SU-DHL-6 (cell line): ENCODE measurements around the gene SOX6.

ENCODE experiments used
- EZH2phosphoT487 ChIP-seq: fragments of 200-600 bp; sonication (generic), shearing (Covaris generic); conservative IDR thresholded peaks from 2 replicates; pipeline ENCODE4 v1.6.1; 2018; ENCODE audit warnings: mild to moderate bottlenecking, antibody characterized with exemption, low read length, moderate library complexity, mixed read lengths
- TF ChIP-seq, protein P1 (sequence below): fragments of 200-600 bp; sonication (generic); IDR thresholded peaks from one replicate; pipeline ENCODE4 v1.5.1; 2017; ENCODE audit warnings: antibody characterized with exemption, mild to moderate bottlenecking, low read length, moderate library complexity; ENCODE audit not compliant: insufficient read depth, poor library complexity, severe bottlenecking

DNA sequence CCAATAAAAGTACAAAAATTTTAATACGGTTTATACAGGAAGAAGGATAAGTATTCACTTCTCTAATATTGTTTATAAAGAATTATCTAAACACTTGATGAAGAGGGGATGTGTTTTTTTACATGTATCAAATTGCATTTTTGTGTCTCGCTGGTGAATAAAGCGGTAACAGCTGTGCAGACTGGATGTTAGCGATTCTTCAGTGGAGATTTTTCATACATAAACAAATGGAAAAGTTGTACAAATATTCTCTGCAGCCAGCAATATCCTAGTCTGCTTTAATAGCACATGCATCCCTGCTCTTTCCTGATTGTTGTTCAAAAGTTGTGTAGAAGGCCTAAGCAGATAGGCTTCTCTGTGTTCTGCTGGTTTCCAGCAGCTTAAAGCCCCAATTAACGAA, 369.3 kb downstream of the SOX6 start:
- no peak for TF ChIP-seq EZH2phosphoT487
- TF ChIP-seq, protein P1, sequence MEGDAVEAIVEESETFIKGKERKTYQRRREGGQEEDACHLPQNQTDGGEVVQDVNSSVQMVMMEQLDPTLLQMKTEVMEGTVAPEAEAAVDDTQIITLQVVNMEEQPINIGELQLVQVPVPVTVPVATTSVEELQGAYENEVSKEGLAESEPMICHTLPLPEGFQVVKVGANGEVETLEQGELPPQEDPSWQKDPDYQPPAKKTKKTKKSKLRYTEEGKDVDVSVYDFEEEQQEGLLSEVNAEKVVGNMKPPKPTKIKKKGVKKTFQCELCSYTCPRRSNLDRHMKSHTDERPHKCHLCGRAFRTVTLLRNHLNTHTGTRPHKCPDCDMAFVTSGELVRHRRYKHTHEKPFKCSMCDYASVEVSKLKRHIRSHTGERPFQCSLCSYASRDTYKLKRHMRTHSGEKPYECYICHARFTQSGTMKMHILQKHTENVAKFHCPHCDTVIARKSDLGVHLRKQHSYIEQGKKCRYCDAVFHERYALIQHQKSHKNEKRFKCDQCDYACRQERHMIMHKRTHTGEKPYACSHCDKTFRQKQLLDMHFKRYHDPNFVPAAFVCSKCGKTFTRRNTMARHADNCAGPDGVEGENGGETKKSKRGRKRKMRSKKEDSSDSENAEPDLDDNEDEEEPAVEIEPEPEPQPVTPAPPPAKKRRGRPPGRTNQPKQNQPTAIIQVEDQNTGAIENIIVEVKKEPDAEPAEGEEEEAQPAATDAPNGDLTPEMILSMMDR: no peak
